ENCODE data around the gene GRB2.

DNA sequence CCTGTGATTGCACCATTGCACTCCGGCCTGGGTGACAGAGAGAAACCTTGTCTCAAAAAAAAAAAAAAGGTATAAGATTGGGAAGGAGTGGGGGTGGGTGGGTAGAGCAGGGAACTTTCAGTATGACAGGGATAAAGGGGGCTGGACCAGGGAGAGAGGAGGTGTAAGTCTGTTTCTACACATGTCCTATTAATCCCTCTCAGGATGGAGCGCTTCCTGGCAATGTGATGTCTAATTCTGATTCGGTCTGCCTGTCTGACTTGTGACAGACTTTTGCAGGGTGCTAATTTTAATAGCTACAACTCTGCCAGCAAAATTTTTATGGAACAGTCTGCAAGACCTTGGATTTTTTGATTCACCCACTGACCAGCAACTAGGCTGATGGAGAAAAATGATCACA, 62.5 kb downstream of the GRB2 start:
- TF ChIP-seq, protein P1, sequence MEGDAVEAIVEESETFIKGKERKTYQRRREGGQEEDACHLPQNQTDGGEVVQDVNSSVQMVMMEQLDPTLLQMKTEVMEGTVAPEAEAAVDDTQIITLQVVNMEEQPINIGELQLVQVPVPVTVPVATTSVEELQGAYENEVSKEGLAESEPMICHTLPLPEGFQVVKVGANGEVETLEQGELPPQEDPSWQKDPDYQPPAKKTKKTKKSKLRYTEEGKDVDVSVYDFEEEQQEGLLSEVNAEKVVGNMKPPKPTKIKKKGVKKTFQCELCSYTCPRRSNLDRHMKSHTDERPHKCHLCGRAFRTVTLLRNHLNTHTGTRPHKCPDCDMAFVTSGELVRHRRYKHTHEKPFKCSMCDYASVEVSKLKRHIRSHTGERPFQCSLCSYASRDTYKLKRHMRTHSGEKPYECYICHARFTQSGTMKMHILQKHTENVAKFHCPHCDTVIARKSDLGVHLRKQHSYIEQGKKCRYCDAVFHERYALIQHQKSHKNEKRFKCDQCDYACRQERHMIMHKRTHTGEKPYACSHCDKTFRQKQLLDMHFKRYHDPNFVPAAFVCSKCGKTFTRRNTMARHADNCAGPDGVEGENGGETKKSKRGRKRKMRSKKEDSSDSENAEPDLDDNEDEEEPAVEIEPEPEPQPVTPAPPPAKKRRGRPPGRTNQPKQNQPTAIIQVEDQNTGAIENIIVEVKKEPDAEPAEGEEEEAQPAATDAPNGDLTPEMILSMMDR (IDR thresholded peaks at IDR 0.05) = no peak
- no peak for TF ChIP-seq POLR2A (IDR thresholded peaks at IDR 0.05)
